ENCODE measurements around the gene GALNT10.
A peak's percentile ranks its signal among the peaks of the same experiment; 100 is the strongest.

Gene GALNT10

GRCh38 chr5:154435226-154435625 lies 244.7 kb downstream of the GALNT10 start:
- H3K36me3 ChIP-seq (ENCODE audit: control insufficient read depth, insufficient read depth, low read length) = peaks cover 25% of the 10 kb centered on the region
- H3K4me3 ChIP-seq (ENCODE audit: insufficient read depth, low read depth, low read length, poor library complexity, severe bottlenecking) = no peak overlapping the region
- no peak for DNase-seq
- H3K27me3 ChIP-seq (replicated peaks; ENCODE audit: control insufficient read depth, insufficient read depth, low read length, poor library complexity, severe bottlenecking) = no peaks in the 10 kb centered on the region
- H3K27ac ChIP-seq (ENCODE audit: insufficient read depth, low read length, poor library complexity, severe bottlenecking) = no peak overlapping the region
- no peaks in the 10 kb centered on the region for H3K9me3 ChIP-seq (ENCODE audit: control insufficient read depth, low read length)
- peaks cover 3% of the 10 kb centered on the region for H3K4me1 ChIP-seq (ENCODE audit: control insufficient read depth, insufficient read depth, low read length, poor library complexity, severe bottlenecking)

- H3K4me1 ChIP-seq (ENCODE audit: control insufficient read depth, insufficient read depth, low read length, poor library complexity, severe bottlenecking) = peaks cover 3% of the 10 kb centered on the region
- no peak overlapping the region for H3K27ac ChIP-seq (ENCODE audit: insufficient read depth, low read length, poor library complexity, severe bottlenecking)
- DNase-seq = no peak
- no peaks in the 10 kb centered on the region for H3K27me3 ChIP-seq (replicated peaks; ENCODE audit: control insufficient read depth, insufficient read depth, low read length, poor library complexity, severe bottlenecking)
- no peaks in the 10 kb centered on the region for H3K9me3 ChIP-seq (ENCODE audit: control insufficient read depth, low read length)
- peaks cover 33% of the 10 kb centered on the region for H3K36me3 ChIP-seq (ENCODE audit: control insufficient read depth, insufficient read depth, low read length)
- H3K4me3 ChIP-seq (ENCODE audit: insufficient read depth, low read depth, low read length, poor library complexity, severe bottlenecking) = no peak overlapping the region
These were observed 246.9 kb downstream of the GALNT10 start for GRCh38 chr5:154437281-154437965.

DNA sequence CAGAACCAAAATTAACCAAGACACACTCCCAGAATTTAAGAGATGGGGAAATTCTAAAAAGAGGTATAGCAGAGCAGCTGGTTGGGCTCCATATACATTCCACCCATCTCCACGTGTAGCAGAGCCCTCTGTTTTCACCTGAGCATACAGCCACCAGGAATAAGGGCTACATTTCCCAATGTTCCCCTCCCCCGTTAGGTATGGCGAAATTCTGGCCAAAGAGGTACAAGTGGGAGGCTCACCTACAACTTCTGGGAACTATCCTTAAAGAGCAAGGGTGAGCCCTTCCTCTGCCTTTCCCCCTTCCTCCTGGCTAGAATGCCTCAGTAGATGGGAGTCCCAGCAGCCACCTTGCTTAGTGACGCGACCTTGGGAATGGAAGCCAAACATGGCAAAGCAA lies 250.0 kb downstream of the GALNT10 start:
- H3K36me3 ChIP-seq (ENCODE audit: control insufficient read depth, insufficient read depth, low read length) = peaks cover 33% of the 10 kb centered on the region
- no peaks in the 10 kb centered on the region for H3K9me3 ChIP-seq (ENCODE audit: control insufficient read depth, low read length)
- no peak for DNase-seq
- H3K4me3 ChIP-seq (ENCODE audit: insufficient read depth, low read depth, low read length, poor library complexity, severe bottlenecking) = no peak overlapping the region
- H3K4me1 ChIP-seq (ENCODE audit: control insufficient read depth, insufficient read depth, low read length, poor library complexity, severe bottlenecking) = peaks cover 3% of the 10 kb centered on the region
- no peaks in the 10 kb centered on the region for H3K27me3 ChIP-seq (replicated peaks; ENCODE audit: control insufficient read depth, insufficient read depth, low read length, poor library complexity, severe bottlenecking)
- no peak overlapping the region for H3K27ac ChIP-seq (ENCODE audit: insufficient read depth, low read length, poor library complexity, severe bottlenecking)

GRCh38 chr5:154442801-154443200 lies 252.3 kb downstream of the GALNT10 start:
- Histone ChIP-seq H3K27ac (ENCODE audit: insufficient read depth, low read length, poor library complexity, severe bottlenecking) (no peak overlapping the region), H3K4me1 (ENCODE audit: control insufficient read depth, insufficient read depth, low read length, poor library complexity, severe bottlenecking) (peaks cover 5% of the 10 kb centered on the region), H3K27me3 (replicated peaks; ENCODE audit: control insufficient read depth, insufficient read depth, low read length, poor library complexity, severe bottlenecking) (no peaks in the 10 kb centered on the region), H3K36me3 (ENCODE audit: control insufficient read depth, insufficient read depth, low read length) (peaks cover 21% of the 10 kb centered on the region), H3K4me3 (ENCODE audit: insufficient read depth, low read depth, low read length, poor library complexity, severe bottlenecking) (no peak overlapping the region), H3K9me3 (ENCODE audit: control insufficient read depth, low read length) (no peaks in the 10 kb centered on the region)
- DNase-seq = no peak

DNA sequence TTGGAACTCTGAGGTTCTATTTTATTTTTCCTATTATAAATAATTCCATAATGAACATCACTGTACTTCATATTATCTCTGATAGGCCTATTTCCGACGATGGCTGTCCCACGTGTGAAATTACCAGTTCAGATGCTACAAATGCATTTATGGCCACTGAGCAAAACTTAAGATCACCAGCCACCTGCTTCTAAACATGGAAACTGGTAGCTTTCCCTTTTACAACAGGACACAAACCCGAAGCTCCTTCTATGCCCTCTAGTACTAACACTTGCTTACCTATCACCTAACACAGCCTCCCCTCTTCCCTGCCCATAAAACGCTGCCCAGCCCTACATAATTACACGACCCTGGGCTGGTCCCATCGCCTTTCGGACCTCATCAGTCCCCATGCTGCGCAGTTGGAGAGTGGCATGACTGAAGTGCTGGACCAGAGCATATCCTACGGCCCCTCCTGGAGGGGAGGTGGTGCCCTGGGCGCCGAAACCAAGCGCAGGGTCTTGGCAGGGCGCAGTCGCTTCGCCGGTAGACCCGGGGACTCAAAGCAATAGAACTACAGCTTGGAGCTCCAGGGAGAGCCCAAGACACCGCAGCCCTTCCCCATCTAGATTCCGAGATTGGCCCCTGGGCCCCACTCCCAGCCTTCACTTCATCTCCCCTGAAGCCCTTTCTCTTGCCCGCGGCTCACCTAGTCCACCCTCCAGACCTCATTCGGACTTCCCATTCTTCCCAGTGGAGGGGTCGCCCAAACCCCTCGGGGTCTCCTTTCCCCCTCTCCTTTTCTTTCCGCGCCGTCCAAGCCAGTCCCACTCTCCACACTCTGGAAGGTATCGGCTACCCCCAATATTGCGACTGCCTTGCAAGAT lies 254.3 kb downstream of the GALNT10 start:
- H3K4me1 ChIP-seq (ENCODE audit: control insufficient read depth, insufficient read depth, low read length, poor library complexity, severe bottlenecking) = peaks cover 14% of the 10 kb centered on the region
- no peaks in the 10 kb centered on the region for H3K27me3 ChIP-seq (replicated peaks; ENCODE audit: control insufficient read depth, insufficient read depth, low read length, poor library complexity, severe bottlenecking)
- H3K9me3 ChIP-seq (ENCODE audit: control insufficient read depth, low read length) = no peaks in the 10 kb centered on the region
- no peak for DNase-seq
- peaks cover 9% of the 10 kb centered on the region for H3K36me3 ChIP-seq (ENCODE audit: control insufficient read depth, insufficient read depth, low read length)
- peak overlapping the region; percentile 64 for H3K27ac ChIP-seq (ENCODE audit: insufficient read depth, low read length, poor library complexity, severe bottlenecking)
- peak overlapping the region; percentile 89 for H3K4me3 ChIP-seq (ENCODE audit: insufficient read depth, low read depth, low read length, poor library complexity, severe bottlenecking)

DNA sequence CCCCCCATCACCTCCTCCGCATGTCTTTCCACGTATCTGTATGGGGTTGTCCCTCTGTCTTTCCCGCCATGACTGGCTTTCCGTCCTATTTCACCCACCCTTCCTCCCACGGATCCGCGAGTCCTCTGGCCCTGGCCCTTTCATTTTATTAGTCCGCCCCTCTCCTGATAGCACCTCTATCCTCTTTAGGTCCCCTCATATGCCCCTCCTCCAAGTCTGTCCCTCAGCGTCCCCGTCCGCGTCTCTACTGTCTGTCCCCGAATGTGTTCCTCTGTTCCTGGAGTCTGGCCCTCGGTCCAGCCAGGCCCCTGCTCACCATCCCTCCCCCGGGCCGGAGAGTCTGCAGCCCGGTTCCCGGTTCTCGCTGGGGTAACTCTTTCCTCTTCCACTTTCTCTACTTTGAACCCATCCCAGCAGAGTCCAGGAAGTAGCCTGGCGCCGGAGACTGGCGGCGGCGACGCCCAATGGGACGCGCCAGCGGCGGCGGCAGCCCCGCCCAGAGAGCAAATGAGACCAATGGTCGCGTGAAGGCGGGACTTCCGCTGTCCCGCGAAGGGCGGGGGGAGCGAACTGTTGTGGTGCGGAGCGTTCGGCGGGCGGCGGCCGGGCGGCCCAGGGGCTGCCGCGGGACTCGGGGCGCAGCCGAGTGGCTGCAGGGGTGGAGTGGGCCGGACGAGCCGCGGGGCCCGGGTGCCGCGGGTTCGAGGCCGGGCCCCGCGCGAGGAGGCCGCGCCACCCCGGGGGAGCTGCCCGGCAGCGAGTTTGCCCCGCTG lies 255.1 kb downstream of the GALNT10 start, which contains the start of gene SAP30L:
Gene SAP30L, plus strand, starts transcription at position 576 of the 773 bp plus-strand sequence. CDS start 608 bp downstream, outside the sequence.
- Histone ChIP-seq H3K27me3 (replicated peaks; ENCODE audit: control insufficient read depth, insufficient read depth, low read length, poor library complexity, severe bottlenecking) (no peaks in the 10 kb centered on the region), H3K4me3 (ENCODE audit: insufficient read depth, low read depth, low read length, poor library complexity, severe bottlenecking) (peak within 1 kb of the TSS; percentile 89), H3K27ac (ENCODE audit: insufficient read depth, low read length, poor library complexity, severe bottlenecking) (peak within 1 kb of the TSS; percentile 64), H3K9me3 (ENCODE audit: control insufficient read depth, low read length) (no peaks in the 10 kb centered on the region), H3K4me1 (ENCODE audit: control insufficient read depth, insufficient read depth, low read length, poor library complexity, severe bottlenecking) (peaks cover 14% of the 10 kb centered on the region), H3K36me3 (ENCODE audit: control insufficient read depth, insufficient read depth, low read length) (peaks cover 5% of the 10 kb centered on the region)
- peak; percentile 83 to 93 (median 91) for DNase-seq

DNA sequence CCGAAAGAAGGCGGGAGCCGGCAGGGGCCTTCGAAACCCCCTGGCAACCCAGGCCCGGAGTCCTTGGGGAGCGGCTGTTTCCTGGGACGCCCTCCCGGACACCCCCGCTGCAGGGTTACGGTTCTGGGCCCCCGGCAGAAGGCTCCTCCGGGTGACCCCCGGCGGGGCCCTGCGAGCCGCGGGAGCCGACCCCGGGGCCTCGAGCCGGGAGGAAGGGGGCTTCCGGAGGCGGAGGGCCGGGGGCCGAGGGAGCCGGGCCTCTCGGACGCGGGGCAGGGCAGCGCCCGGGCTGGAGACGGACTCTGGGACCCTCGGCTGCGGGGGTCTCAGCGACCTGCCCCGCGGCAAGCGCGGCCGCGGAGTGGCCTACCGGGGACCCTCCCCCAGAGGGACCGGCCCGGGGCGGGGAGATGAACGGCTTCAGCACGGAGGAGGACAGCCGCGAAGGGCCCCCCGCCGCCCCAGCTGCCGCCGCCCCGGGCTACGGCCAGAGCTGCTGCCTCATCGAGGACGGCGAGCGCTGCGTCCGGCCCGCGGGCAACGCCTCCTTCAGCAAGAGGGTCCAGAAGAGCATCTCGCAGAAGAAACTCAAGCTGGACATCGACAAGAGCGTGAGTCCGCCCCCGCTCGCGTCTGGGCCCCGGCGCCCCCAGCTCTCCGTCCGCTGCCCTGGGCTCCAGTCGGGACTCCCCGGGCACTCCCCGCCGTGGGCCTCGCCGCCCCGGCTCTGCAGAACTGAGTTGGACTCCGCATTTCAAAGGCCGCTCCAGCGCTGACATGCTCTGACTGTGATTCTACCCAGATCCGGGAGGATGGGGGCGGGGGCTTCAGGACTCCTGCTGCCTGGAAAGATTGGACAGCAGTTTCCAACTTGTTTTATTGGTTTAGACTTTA lies 255.9 kb downstream of the GALNT10 start:
- peaks cover 14% of the 10 kb centered on the region for H3K4me1 ChIP-seq (ENCODE audit: control insufficient read depth, insufficient read depth, low read length, poor library complexity, severe bottlenecking)

DNA sequence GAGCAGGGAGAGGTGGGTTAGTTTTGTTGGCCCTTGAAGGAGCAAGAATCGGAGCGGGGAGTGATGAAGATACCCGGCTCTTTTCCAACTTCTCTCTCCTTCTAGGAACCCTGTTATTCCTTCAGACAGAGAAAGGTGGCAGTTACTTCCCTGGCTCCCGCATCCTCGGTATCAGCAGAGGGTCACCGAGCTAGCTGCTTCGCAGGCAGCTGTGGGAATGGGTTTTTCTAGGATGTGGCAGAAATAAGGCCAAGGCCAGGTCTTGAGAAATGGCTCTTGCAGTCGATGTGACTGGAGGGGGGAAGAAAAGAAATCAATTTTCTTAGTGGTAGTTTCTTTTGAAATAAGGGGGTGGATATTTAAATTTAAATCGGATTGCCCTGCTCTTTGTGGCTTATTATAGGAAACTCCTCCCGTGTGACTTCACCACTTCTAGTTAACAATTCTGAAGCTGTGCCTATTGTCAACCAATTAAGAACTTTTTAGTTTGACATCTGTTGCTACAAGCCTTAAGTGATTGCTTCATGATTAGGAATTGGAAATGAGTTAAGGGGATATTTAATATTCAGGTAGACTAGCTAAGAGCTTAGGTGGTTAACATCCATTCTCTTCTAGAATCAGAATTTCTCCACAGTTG lies 256.7 kb downstream of the GALNT10 start:
- Histone ChIP-seq H3K27me3 (replicated peaks; ENCODE audit: control insufficient read depth, insufficient read depth, low read length, poor library complexity, severe bottlenecking) (no peaks in the 10 kb centered on the region), H3K4me3 (ENCODE audit: insufficient read depth, low read depth, low read length, poor library complexity, severe bottlenecking) (peak overlapping the region; percentile 89), H3K36me3 (ENCODE audit: control insufficient read depth, insufficient read depth, low read length) (peaks cover 13% of the 10 kb centered on the region), H3K27ac (ENCODE audit: insufficient read depth, low read length, poor library complexity, severe bottlenecking) (peak overlapping the region; percentile 64), H3K9me3 (ENCODE audit: control insufficient read depth, low read length) (no peaks in the 10 kb centered on the region), H3K4me1 (ENCODE audit: control insufficient read depth, insufficient read depth, low read length, poor library complexity, severe bottlenecking) (peaks cover 14% of the 10 kb centered on the region)
- no peak for DNase-seq

More for the DNA sequence above, 255.9 kb downstream of the GALNT10 start:
- H3K27me3 ChIP-seq (replicated peaks; ENCODE audit: control insufficient read depth, insufficient read depth, low read length, poor library complexity, severe bottlenecking) = no peaks in the 10 kb centered on the region
- H3K36me3 ChIP-seq (ENCODE audit: control insufficient read depth, insufficient read depth, low read length) = peaks cover 5% of the 10 kb centered on the region
- peak; percentile 11 to 20 (median 13) for DNase-seq
- H3K9me3 ChIP-seq (ENCODE audit: control insufficient read depth, low read length) = no peaks in the 10 kb centered on the region
- peak overlapping the region; percentile 89 for H3K4me3 ChIP-seq (ENCODE audit: insufficient read depth, low read depth, low read length, poor library complexity, severe bottlenecking)
- H3K27ac ChIP-seq (ENCODE audit: insufficient read depth, low read length, poor library complexity, severe bottlenecking) = peak overlapping the region; percentile 64

DNA sequence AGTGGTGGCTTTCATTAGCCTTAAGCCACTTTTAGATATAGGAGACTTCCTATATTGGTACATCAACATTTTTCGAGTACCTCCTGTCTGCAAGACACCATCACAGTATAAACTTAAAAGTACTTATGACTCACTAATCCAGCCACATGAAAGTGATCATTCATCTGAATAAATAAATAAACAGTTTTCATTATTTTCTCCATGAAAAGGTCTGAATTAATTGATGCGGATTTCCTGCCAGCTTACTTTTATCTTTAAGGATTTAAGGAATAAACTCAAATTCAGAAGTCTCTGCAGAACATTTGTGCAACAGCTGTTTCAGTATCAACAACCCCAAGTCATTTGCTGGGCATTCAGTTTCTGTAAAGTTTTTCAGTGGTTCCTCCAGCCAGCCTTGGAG lies 259.3 kb downstream of the GALNT10 start:
- no peak for DNase-seq
- Histone ChIP-seq H3K27ac (ENCODE audit: insufficient read depth, low read length, poor library complexity, severe bottlenecking) (no peak overlapping the region), H3K4me1 (ENCODE audit: control insufficient read depth, insufficient read depth, low read length, poor library complexity, severe bottlenecking) (peaks cover 14% of the 10 kb centered on the region), H3K36me3 (ENCODE audit: control insufficient read depth, insufficient read depth, low read length) (peaks cover 31% of the 10 kb centered on the region), H3K27me3 (replicated peaks; ENCODE audit: control insufficient read depth, insufficient read depth, low read length, poor library complexity, severe bottlenecking) (no peaks in the 10 kb centered on the region), H3K4me3 (ENCODE audit: insufficient read depth, low read depth, low read length, poor library complexity, severe bottlenecking) (no peak overlapping the region), H3K9me3 (ENCODE audit: control insufficient read depth, low read length) (no peaks in the 10 kb centered on the region)

Measured in effector memory CD4-positive, alpha-beta T cell (primary cell).